Brain microvascular endothelial cell (primary cell): ENCODE measurements around the gene TEX36.
"Not testable (repeated sequence)": the region's sequence is repeated elsewhere in the genome, so short reads cannot be mapped to it uniquely, and the experiment has no call there.

Experiments
- DNase-seq: peaks from one replicate; pipeline ENCODE4 v3.0.0-alpha.2; 2020
- H3K27ac ChIP-seq: fragments of 250-450 bp; sonication (Bioruptor Pico); 2 replicates; pipeline ENCODE4 v1.5.1; 2020; ENCODE audit warnings: mild to moderate bottlenecking, moderate library complexity
- H3K27me3 ChIP-seq: fragments of 250-450 bp; sonication (Bioruptor Pico); replicated peaks from 2 replicates; pipeline ENCODE4 v1.5.1; 2020; ENCODE audit warnings: mild to moderate bottlenecking
- H3K36me3 ChIP-seq: fragments of 250-450 bp; sonication (Bioruptor Pico); replicated peaks from 2 replicates; pipeline ENCODE4 v1.5.1; 2020; ENCODE audit warnings: mild to moderate bottlenecking
- H3K4me3 ChIP-seq: 2 replicates; pipeline ENCODE4 v1.5.1; 2011; ENCODE audit warnings: low read depth, mild to moderate bottlenecking, control low read depth, low read length, moderate library complexity
- in situ Hi-C: cut with HindIII; loops from 2 replicates; pipeline ENCODE4 v1.10.0; 2017; ENCODE audit warnings: low sequenced_read_pairs, low pct_ligation_motif_present
- TF ChIP-seq, protein P1 (sequence below): IDR thresholded peaks from 2 replicates; pipeline ENCODE4 v1.5.1; 2011; ENCODE audit warnings: low read depth, mild to moderate bottlenecking, moderate library complexity, low read length, control low read depth, inconsistent platforms; ENCODE audit errors: missing control alignments

Gene TEX36

DNA sequence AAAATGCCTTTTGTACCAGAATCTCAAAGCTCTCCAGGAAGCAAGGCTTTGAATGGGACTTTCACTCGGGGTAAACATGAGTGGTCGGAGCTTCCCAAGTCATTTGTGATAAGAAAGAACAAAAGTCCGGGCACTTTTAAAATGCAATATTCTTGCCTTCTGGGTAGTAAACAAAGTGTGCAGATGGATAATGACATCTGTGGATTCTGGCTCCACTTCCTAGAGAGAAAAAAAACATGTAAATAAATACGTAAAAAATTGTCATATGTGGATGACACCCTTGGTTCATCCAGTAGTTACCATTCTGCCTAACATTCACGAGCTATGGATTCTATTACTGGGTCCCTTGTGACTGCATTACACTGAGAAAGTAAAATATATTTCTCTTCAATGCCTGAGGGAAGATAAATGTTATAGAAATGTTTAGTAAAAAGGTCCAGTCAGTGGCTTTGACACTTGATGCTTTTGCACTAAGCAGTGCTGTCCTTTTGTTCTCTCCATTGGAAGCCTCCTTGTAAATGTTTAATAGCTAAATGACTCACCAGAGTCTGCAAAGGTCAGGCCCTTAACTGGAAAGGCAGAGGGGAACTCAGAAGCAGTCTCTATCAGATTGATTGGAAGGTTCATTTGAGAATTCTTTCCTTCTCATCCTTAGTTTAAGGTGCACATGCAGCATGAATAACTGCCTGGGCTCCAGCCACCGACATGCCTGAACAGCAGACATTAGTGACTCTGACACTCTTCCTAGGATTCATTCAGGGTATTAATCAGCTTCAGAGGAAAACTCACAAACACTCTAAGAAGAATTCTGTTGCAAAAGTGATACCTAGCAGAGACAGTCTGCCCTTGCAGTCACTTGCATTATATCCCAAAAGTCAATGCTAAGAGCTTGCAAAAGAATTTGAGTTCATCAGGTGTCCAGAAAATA is 24.8 kb upstream of the TEX36 start:
- H3K4me3 ChIP-seq: no peak overlapping the region
- H3K27me3 ChIP-seq: no peaks in the 10 kb centered on the region
- H3K36me3 ChIP-seq: no peaks in the 10 kb centered on the region
- DNase-seq: no peak
- in situ Hi-C loops: no loop called here
- no peak overlapping the region for H3K27ac ChIP-seq
- TF ChIP-seq, protein P1, sequence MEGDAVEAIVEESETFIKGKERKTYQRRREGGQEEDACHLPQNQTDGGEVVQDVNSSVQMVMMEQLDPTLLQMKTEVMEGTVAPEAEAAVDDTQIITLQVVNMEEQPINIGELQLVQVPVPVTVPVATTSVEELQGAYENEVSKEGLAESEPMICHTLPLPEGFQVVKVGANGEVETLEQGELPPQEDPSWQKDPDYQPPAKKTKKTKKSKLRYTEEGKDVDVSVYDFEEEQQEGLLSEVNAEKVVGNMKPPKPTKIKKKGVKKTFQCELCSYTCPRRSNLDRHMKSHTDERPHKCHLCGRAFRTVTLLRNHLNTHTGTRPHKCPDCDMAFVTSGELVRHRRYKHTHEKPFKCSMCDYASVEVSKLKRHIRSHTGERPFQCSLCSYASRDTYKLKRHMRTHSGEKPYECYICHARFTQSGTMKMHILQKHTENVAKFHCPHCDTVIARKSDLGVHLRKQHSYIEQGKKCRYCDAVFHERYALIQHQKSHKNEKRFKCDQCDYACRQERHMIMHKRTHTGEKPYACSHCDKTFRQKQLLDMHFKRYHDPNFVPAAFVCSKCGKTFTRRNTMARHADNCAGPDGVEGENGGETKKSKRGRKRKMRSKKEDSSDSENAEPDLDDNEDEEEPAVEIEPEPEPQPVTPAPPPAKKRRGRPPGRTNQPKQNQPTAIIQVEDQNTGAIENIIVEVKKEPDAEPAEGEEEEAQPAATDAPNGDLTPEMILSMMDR: no peak

DNA sequence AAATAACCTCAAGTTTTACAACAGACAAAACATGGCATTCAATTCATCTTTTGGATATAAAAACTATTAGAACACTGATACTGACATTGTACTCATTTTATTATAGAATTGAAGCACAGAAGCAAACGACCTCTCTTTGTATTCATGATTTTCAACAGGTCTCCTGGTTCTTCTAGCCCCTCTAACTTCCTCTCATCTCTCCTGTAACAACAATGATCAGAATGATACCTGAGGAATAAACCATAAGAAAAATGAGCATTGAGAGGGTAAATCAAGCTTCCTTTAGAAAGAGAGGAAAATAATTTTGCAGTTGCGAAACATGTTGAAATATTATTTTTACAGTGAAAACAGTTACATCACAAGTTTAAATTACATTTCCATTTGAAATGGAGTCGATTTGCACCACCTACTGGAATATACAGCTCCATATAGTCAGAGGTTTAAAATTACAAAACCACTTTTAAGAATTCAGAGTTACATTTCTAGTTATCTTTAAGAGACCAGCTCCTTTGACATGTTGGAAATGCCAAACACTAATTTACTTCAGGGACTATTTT is 17.5 kb upstream of the TEX36 start:
- Histone ChIP-seq H3K4me3 (no peak overlapping the region), H3K27me3 (no peaks in the 10 kb centered on the region), H3K27ac (no peak overlapping the region), H3K36me3 (no peaks in the 10 kb centered on the region)
- no peak for DNase-seq
- in situ Hi-C loops: no loop called here
- TF ChIP-seq, protein P1: no peak

DNA sequence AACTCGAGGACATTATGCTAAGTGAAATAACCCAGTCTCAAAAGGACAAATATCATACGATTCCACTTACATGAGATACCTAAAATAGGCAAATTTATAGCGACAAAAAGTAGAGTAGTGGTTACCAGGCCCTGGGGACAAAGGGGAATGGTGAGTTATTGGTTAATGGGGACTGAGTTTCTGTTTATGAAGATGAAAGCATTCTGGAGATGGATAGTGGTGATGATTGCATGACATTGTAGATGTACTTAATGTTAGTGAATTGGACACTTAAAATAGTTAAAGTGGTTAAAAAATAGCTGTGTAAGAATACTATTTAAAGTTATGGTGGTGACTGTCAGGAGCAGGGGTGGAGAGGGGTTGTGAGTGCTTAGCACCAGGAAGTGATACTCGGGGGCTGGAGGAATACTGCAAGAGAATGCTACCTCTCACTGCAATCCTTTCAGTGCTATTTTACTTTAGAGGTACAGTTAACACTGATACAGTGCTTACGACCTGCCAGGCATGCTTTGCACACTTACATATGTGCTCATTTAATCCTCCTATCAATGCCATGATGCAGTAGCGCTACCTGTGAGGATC is 16.7 kb upstream of the TEX36 start:
- Histone ChIP-seq H3K4me3 (no peak overlapping the region), H3K27ac (no peak overlapping the region), H3K36me3 (no peaks in the 10 kb centered on the region), H3K27me3 (no peaks in the 10 kb centered on the region)
- in situ Hi-C loops: no loop called here
- no peak for DNase-seq
- TF ChIP-seq, protein P1: no peak

DNA sequence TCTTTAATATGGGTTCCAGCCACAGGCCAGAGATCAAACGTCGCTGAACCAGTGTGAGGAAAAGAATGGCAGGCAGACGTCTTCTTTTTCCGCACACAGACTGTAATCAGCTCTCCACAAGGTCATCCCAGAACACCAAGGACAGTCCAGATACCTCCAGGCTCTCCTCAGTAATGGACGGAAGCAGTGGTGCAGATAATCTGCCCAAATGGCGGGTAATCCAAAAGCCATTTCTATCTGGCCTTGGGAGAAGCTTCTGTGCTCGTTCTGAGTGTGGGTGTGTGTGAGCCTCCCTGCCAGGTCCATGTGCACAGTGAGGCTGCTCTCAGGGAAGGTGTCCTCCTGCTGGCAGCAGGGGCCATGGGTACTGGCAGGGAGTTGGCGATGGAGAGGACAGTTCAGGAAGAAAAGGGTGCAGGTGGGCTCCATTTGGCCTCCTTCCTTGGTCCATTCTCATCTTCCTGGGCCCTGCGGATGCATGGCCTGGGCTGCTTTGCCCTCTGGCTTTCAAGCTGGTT is 15.6 kb upstream of the TEX36 start:
- Histone ChIP-seq H3K27me3 (no peaks in the 10 kb centered on the region), H3K36me3 (no peaks in the 10 kb centered on the region), H3K27ac (no peak overlapping the region), H3K4me3 (no peak overlapping the region)
- in situ Hi-C loops: no loop called here
- no peak for DNase-seq
- TF ChIP-seq, protein P1: peak; percentile 15

DNA sequence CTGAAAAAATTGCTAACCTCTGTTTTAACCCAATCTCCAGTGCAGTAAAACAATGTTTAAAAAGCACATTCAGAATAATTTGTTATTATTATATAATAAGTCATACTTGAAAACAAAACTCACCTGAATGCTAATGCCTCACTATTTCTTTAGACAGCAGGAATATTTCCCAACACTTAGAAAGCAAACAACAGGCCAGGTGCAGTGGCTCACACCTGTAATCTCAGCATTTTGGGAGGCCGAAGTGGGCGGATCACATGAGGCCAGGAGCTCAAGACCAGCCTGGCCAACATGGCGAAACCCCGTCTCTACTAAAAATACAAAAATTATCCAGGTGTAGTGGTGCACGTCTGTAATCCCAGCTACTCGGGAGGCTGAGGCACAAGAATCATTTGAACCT is 13.9 kb upstream of the TEX36 start:
- in situ Hi-C loops, H3K4me3 ChIP-seq, H3K27ac ChIP-seq, H3K27me3 ChIP-seq, DNase-seq, H3K36me3 ChIP-seq: not testable (repeated sequence)

DNA sequence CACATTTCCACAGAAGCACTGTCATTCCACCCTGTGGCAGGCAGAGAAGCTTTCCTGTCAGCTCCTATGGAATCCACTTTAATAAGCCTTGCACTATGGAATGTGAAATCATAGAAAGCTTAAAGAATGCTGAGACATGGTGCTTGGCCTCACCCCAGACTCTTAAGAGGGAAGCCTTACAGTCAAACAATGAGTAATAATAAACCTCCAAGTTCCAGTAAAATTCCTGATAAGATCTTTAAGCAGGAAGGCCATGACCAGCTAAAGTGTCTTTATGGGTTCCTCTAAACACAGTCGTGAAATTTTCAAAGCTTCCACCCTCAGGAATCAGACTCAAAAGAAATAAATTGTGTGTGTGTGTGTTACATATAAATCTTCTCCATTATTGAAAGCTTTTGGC is 11.9 kb upstream of the TEX36 start:
- no peak overlapping the region for H3K27ac ChIP-seq
- TF ChIP-seq, protein P1: no peak
- no peak overlapping the region for H3K4me3 ChIP-seq
- DNase-seq: peak; percentile 51
- H3K36me3 ChIP-seq: no peaks in the 10 kb centered on the region
- in situ Hi-C loops: no loop called here
- no peaks in the 10 kb centered on the region for H3K27me3 ChIP-seq
